ENCODE data around the gene ERG.

ERG gene

DNA sequence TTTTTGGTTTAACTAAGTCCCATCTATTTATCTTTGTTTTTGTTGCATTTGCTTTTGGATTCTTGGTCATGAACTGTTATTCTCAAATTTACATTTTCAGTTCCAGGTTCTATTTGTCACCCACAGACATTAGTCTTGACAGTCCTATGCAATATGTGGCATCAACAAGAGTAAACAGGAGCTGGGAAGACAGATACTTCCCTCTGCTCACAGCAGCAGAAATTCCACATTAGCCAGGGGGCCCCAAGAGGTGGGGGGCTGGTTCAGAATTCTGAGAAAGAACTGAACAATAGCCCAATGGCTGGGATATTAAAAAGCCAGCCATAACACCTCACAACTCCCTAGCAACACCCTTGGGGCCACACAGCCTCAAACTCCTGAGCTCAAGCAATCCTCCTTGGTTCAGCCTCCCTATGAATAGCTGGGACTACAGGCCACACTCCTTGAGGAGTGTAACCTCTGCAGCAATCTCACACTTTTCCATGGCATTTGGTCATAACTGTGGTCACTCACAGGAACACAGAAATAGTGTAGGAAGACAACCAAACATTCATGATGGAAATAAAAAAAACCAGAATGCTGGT is 67.8 kb downstream of the ERG start:
- DNase-seq = no peak

DNA sequence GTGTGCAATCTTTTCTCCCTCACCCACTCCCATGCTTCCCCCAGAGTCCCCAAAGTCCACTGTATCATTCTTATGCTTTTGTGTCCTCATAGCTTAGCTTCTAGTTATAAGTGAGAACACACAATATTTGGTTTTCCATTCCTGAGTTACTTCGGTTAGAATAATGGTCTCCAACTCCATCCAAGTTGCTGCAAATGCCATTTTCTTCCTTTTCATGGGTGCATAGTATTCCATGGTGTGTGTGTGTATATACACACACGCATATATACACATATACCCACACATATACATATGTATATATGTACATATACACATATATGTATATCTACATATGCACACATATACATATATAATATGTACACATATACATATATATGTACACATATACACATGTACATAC is 69.3 kb downstream of the ERG start:
- DNase-seq = no peak

DNA sequence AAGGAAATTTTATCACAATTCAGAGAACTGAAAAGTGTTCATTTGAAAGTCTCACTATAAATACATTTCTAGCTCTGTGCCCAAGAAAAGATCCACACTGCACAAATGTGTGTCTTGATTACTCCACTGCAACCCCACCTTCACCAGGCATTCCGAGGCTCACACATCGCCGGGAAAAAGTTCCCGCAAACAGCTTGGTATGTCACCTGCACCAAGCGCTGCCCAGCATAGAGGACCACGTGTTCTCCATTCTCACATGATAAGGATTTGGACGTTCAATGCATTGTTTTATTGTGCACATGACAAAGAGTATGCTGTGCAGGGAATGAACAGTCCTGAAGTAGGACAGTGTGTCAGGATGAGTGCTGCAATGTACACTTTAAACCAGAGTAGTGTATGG is 70.1 kb downstream of the ERG start:
- DNase-seq = no peak

DNA sequence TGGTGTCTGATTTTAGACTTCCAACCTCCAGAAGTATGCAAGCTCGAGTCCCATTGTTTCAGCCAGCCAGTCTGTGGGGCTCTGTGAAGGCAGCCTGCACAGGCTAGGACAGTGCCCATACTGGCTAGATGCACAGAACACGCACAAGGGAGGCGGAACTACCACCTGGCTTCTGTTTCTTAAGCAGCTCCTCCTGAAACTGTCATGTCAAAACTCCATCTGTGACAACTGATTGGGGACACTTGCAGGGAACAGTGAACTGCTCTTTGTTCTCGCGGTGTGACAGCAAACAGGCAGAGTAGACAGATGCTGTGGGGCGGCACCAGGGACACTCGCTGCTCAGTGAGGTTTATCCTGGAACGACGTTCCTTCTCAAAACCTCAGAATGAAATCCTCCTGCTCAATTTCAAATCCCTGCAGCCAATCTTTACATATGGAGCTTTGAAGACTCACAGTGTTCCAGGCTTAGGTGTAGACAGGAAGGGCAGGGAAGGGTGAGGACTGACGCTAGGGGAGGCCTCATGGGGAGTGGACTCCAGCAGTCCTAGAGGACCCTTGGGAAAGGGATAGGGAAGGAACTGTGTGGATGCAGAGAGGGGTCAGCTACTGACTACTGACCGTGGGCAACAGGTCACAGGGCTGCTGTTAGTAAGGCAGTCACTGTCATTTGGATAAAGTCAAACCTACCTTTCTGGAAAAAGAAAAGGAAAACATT is 73.8 kb downstream of the ERG start:
- DNase-seq = no peak

DNA sequence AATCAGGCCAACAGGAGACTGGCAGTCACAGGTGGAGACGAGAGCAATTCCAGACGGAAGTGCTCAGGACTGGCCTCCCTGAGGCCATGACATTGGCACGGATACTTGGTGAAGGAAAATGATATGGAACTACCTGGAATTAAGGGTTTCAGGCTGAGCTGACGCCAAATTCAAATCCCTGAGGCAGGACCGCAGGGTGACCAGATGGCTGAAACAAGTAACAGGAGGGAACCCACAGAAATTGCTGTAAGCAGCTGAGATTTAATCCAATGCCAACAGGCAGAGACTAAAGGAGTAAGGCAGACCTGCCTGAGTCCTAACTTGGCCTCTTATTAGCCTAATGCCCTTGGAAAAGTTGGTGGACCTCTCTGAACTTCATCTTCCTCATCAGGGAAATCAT is 76.2 kb downstream of the ERG start:
- no peak for DNase-seq

DNA sequence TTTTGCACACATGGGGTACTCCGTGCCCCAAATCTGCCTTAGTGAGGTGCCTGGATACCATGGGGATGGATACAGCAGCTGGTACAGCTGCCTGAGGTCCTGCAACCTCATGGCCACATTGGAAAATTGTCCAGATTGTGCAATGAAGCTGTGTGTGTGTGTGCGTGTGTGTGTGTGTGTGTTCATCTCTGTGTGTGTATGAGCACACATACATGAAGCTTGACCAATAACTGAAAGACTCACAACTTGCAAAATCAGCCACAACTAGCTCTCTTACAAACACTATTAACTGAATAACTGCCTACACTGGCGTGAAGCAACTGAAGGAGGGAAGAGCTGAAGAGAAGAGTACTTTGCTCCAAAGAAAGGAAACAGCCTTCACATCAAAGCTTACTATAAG is 78.1 kb downstream of the ERG start:
- no peak for DNase-seq

DNA sequence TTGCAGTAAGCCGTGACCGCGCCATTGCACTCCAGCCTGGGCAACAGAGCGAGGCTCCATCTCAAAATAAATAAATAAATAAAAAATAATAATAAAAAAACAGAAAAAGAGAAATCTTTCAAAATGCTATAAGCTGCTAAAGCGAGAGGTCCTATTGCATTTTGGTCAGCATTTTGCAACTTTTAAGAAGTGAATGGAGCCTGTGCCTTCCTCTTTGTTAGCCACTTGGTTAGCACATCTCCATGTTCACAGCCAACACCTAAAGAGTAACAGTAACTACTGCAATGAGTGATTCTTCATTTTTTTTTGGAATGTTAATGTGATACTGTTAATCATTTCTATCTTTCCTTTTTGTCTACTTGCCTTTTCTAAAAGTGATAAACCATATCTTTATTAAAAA is 80.6 kb downstream of the ERG start:
- no peak for DNase-seq

DNA sequence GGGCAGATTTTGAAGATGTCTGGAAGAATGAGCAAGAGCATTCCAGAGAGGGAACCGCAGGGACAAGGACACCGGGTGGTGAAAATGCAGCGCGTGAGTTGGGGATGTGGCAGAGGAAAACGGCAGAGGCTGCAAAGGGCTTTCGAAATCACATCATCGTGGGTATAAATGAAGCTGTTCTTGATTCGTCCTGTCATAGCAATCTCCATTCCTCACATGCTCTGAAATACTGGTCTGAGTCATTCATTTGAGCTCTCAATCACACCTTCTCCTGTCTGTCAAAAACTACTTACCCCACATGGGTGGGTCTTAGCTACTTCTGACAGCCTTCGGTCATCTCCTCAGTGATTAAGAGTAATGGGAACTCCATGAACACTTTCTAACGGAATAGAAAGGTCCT is 81.5 kb downstream of the ERG start:
- no peak for DNase-seq

DNA sequence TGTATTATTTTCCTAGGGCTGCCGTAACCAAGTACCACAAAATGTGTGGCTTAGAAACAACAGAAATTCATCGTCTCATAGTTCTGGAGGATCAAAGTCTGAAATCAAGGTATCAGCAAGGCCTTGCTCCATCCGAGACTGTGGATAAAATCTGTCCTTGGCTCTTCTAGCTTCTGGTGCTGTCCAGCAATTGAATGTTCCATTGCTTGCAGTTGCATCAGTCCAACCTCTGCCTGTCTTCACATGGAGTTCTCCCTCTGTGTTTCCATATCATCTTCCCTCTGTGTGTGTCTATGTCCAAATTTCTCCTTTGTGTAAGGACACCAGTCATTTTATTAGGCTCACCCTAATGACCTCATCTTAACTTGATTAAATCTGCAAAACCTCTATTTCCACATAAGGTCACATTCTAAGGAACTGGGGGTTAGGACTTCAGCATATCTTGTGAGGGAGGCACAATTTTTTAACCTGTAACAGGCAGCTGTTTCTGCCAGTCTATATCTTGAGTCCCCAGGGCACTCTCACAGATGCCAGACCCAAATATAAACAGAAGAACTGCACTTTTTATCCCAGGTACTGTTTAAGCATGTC is 84.2 kb downstream of the ERG start:
- no peak for DNase-seq

DNA sequence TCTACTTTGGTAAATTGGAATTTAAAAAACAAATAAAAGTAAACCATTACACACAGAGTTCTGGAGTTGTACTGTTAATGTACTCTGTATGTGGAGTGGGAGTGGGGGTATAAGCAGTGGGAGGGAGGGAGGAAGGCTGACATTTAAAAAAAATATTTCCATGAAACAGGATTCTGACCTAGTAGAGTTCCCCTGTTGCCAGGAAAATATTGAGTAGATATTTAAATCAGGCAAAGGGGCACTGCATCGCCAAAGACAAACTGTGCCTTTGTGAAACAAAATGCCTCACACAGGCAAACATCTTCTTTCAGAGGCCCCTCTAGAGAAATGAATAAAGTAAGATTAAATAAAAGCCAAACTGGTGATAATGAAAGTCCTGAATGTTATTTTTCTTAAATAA is 87.8 kb downstream of the ERG start:
- DNase-seq = no peak

DNA sequence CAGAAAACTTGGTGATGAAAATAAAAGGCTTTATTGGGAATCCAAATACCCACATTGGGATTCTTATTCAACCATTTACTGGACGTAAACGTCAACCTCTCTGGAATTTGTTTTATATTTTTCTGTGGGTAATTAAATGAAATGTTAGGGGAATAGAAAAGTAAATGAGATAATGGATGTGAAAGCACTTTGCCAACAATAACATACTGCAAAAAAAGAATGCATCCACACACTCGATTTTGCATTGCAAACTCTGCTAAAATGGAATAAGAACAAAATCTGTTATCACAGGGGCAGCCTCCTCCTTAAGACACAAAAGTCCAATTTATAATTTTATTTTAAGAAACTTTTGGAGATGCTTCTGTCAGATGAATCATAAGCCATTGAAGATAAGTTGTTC is 88.4 kb downstream of the ERG start:
- DNase-seq = no peak

DNA sequence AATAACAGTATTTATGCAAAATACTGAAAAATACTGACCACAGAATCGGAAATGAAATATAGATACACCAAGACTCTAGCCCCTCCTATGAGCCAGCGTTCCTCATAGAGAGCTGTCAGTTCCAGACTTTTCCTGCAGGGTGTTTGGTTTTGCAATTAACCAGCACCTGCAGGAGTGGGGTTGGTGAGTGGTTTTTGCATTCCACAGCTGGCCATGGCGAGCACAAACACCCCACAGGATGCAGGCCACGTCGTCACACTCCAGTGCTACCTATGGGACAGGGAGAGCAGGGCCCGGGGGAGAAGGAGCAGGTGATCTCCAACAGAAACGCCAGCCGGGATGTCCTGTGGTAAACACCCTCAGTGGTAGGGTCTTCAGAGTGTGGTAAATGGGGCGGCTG is 94.1 kb downstream of the ERG start:
- no peak for DNase-seq

DNA sequence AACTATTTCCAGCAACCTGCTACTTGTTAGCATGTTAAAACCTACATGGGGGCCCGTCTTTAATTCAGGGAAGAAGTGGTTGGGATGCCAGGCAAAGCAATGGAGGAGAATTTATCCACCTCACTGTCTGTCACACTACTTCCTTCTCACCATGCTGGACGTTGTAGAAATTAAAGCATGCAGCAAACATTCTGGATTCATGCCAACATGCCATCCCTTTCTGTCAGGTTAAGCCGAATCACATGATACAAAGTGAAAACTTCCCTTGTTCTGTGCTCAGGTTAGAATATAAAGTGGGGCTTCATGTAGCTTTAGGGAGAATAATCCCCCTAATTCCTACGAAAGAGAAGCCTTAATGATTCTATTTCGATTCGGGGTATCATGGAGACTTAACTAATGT is 95.5 kb downstream of the ERG start:
- DNase-seq = no peak

DNA sequence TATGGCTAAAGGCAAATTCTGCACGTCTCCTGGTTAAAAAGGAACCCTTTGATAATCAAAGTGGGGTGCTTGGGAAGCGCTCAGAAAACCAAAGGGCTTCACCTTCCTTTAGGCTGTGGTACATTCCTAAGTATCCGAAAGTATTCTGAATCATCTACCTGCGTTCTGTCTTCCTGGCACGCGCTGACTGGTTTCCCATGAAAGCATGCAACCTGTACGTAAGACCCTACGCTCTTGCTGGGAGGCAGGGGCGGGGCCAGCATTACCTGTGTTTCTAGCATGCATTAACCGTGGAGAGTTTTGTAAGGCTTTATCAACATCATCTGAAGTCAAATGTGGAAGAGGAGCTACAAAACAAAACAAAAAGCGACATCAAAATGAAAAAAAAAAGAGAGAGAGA is 96.0 kb downstream of the ERG start:
- DNase-seq = no peak

DNA sequence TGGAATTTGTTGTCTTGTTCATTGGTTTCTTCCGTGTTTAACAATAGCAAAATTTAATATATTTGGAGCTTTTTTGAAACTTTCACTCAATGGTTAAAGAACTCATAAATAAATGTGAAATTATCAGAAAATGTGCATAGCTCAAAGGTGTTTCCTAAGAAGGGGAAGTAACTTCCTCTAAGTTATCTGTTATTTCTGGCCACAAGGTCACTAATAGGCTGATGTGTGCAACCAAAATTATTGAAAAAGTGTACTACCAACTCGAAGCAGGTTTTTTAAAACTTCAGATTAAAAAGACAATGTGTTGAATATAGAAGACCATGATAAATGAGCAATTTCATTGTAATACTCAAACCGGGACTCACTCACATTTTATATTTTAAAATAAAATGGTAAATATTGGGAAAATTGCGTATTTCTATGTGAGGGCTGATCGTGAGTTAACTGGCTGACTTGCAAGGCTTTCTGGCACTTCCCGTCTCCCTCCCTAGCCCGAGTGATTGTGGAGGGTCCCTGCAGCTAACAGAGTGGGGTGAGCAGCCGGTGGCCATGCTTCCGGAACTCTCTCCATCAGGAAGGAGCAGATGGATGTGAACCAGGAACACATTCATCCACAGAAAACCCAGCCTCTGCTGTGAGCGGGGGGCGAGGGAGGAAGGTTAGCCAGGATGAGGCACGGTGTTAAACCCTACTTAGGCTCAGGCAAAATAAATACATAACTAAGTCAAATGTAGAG is 96.9 kb downstream of the ERG start:
- no peak for DNase-seq

DNA sequence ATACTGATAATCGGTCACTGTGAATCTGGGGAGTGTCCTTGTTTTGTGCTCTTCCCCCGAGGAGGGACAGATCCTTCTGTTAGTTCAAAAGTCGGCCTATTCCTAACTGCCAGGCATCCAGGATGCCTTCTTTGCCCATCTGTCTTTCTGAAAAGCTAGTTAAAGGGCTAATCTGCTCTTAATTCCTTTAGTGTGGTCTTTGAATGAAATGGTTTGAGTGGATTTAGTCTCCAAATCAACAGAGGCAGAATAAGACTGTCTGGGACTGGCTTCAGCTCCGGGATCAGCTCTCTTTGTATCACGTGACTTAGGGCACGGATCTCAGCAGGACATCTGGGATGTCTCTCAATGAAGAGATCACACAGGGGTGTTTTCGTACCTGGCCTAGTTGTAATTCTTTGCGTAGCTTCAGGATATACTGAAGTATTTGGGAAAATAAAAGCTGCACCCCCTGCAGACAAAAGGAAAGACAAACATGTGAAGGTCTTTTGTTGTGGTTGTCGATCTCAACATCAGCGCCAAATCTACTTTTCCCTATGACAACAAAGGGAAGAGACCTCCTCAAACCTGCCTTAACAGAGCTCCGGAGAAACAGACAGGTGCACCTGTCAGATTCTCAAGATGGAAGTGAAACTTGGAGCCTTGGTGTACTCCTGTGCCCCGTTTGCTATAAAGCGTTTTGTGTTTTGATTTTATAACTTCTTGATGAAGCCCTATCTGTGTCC is 97.9 kb downstream of the ERG start:
- DNase-seq = no peak

DNA sequence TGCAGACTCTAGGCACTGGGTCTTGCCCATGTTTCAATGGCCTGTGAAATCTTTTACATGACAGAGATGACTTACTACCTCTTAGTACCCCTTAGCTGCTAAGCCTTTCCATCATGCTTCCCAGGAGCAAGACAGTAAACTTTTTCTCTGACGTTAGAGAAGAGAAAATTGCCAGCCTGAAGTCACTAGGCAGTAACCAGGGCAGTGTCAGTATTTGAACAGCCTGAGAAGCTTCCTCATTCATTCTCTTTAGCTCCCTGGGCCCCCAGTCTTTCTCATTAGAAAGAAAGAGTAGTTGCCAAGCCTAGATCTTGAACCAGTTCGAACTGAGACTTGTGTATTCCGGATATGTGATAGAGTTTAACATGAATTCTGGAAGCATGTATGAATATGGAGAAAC is 99.2 kb downstream of the ERG start:
- no peak for DNase-seq

DNA sequence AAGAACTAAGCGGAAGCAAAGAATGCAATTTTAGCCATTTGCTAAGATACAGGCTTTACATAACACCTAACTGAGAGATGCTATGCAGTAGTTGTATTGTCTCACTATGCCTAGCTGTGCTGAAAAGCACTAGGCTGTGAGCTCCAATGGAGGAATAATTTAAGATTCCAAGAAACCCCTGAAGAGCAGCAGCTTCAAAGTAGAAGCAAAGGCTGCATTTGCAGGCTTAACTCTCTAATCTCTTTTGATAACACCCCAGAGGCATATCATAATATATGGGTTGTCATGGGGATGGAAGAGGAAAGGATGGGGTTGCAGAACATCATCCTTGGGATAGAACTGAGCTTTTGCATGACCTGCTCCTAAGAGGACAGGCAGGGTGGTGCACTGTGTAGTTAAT is 102.0 kb downstream of the ERG start:
- DNase-seq = no peak

DNA sequence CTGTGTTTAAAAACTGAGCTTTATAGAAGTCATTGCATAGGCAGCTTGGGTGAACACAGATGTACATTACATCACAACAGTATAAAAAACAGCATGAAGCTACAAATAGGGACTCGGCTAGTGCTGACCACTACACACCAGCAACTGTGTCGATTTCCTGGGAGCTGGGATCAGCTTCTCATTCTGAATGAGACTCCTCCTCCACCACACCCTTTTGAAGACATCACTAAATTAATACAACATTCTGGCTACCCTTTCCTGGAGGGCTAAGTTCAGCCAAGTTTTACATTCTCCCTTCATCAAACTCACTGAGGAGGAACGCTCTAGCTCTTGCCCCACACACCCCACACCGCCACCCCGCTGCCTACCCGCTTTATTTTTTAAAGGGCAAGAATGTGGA is 102.7 kb downstream of the ERG start:
- DNase-seq = no peak

DNA sequence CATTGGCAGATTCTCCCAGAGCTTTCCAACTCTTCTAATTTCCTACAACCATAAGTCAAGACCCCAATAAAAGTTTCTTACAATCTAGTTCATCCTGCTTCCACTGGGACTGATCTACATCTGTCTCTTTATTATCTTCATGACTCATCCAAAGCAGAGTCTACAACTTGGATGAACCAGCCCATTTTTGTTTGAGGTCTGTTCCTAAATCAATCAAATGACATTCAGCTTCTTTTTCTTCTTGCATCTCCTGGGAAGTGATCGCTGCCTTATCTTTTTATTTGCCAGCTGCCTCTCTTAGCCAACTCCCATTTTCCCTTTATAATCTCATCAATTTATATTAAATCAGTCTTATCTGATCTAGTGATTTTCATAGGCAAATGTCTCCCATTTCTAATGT is 105.6 kb downstream of the ERG start:
- no peak for DNase-seq

DNA sequence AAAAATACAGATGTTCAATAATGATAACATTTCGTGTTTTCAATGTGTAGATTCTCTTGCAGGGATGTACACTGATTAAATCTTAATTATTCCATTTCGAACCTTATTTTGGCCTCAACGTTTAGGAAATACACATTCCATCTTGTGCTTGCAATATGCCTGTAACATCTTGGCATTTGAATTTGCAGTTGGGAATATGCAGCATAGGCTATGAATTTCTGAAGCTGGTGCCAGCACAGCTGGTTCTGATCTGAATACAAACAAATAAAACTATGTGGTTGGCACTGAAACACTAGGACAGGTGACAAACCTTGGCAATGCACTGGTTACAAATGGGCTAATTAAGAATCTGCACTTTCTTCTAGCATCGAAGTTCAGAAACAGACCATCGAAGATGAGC is 108.4 kb downstream of the ERG start:
- DNase-seq = no peak

DNA sequence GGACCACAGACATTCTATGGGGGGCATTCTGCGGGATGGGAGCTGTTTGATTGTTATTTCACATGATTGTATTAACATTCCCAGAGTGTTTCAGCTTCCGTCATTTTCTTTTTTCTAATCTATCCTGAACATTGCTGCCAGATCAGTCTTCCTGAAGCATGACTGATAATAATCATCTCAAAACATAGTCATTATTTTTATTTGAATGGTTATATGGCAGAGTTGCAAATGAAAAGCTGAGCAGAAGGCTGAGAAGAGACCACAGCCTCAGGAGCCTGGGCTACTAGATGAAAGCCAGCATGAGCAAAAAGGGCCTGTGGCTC is 109.0 kb downstream of the ERG start:
- no peak for DNase-seq

DNA sequence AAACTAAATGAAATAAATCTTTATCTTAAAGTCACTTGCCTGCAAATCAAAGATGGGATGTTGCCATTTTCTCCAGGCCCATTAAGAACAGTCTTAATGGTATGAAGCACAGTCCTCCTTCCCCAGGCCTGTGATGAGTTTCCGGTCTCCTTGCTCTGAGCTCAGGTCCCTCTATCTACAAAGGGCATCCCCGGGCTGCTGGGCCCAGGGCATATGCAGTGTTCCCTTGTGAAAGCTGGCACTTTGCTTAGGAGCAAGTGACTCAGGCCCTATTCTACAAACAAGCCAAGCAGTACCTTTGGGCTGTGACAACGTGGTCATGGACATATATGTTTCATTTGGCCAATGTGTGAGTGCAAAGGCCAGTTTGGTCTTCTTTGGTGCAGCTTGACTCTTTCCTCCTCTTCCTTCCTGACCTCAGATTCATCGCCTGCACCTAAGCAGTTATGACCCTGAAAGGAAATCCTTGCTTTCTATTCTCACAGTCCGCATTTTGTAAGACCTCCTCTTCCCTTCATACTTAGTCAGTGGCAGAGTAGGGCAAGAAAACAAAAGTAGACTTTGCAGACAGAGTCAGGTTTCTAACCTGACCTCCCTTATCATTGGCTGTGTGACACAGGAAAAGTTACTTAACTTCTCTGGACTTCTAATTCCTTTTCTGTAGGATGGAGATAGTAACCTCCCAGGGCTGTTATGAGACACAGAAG is 109.5 kb downstream of the ERG start:
- DNase-seq = no peak

All from activated CD4-positive, CD25-positive, alpha-beta regulatory T cell treated with anti-CD3 and anti-CD28 coated beads, Interleukin-2, amount 50 U/mL, for 72 hours (primary cell).